HepG2 (cell line): ENCODE data around the gene CYLD. TPM values are rescaled to one million over a fixed set of nuclear protein-coding genes. Genes with fewer than 3 reads are reported as not detected.

Source experiments
- ATAC-seq: fragments of 200-7000 bp; cut with Tn5 transposase; 3 replicates; pipeline ENCODE4 v1.9.1; 2020; ENCODE audit warnings: mild to moderate bottlenecking, moderate library complexity
- BruUV-seq: library from RNA; stranded (reverse); fragments of 400-500 nt; replicated peaks from 2 replicates; lab custom pipeline; 2021; lab: Mats Ljungman, UMichigan
- CTCF ChIA-PET: fragments of 300-600 bp; formaldehyde crosslinking; extraction: SDS; loops from one replicate; lab custom pipeline; 2021; ENCODE audit warnings: low total read pairs, inconsistent platforms, low intra/inter-chr PET ratio; lab: Yijun Ruan, JAX
- POLR2A ChIA-PET: fragments of 350-600 bp; sonication (Branson Sonifier 250); formaldehyde crosslinking; loops from one replicate; lab custom pipeline; 2020; ENCODE audit warnings: antibody characterized with exemption, inconsistent platforms; lab: Yijun Ruan, JAX
- DNase-seq: peaks from one replicate; pipeline ENCODE4 v3.0.0-alpha.2; 2015; ENCODE audit warnings: low spot score
- FAIRE-seq: peaks from 3 replicates; lab custom pipeline; 2011; peaks lifted over from hg19 to GRCh38; lab: Jason Lieb, UNC
- H2AFZ ChIP-seq: one replicate; pipeline ENCODE4 v1.6.1; 2011; ENCODE audit warnings: low read length, inconsistent platforms
- H3K27ac ChIP-seq: fragments of 300-600 bp; 3 replicates; pipeline ENCODE4 v1.8.0; 2011; ENCODE audit warnings: mixed run types, mild to moderate bottlenecking, mixed read lengths, low read length, inconsistent platforms; ENCODE audit not compliant: insufficient read depth; ENCODE audit errors: extremely low read length
- H3K27me3 ChIP-seq, 2 experiments: fragments of 200-600 bp in 1 of 2; 2 replicates in 1 of 2; 3 replicates in 1 of 2; pipeline versions ENCODE4 v1.6.0 to v1.8.0; 2011; ENCODE audit warnings: low read length in 2 of 2, mild to moderate bottlenecking in 2 of 2, moderate library complexity in 2 of 2, inconsistent platforms in 1 of 2; ENCODE audit not compliant: insufficient read depth in 2 of 2, control insufficient read depth in 1 of 2
- H3K36me3 ChIP-seq, 2 experiments: fragments of 200-600 bp in 1 of 2; replicated peaks in 1 of 2; 2 replicates in 1 of 2; 3 replicates in 1 of 2; pipeline versions ENCODE4 v1.5.1 to v1.8.0; 2011; ENCODE audit warnings: low read length in 2 of 2, inconsistent platforms in 1 of 2; ENCODE audit not compliant: insufficient read depth in 2 of 2, control insufficient read depth in 1 of 2
- H3K4me1 ChIP-seq: 2 replicates; pipeline ENCODE4 v1.5.1; 2012; ENCODE audit warnings: low read length, inconsistent platforms; ENCODE audit not compliant: insufficient read depth
- H3K4me2 ChIP-seq: 2 replicates; pipeline ENCODE4 v1.6.0; 2011; ENCODE audit warnings: low read depth, low read length, inconsistent platforms
- H3K4me3 ChIP-seq, 3 experiments: fragments of 200-600 bp in 1 of 3; sonication (generic), shearing (Covaris generic) in 1 of 3; replicated peaks in 1 of 3; 2 replicates each; pipeline ENCODE4 v1.5.1; 2011 to 2016; ENCODE audit warnings: low read length in 3 of 3, inconsistent platforms in 2 of 3, low read depth in 2 of 3, mild to moderate bottlenecking in 2 of 3, control low read depth in 1 of 3, mixed read lengths in 1 of 3; ENCODE audit not compliant: insufficient read depth in 1 of 3
- H3K79me2 ChIP-seq: one replicate; pipeline ENCODE4 v1.6.1; 2011; ENCODE audit warnings: low read length, inconsistent platforms; ENCODE audit not compliant: insufficient read depth
- H3K9ac ChIP-seq: 2 replicates; pipeline ENCODE4 v1.6.0; 2011; ENCODE audit warnings: mild to moderate bottlenecking, low read depth, low read length, inconsistent platforms; ENCODE audit not compliant: insufficient read depth
- H3K9me3 ChIP-seq: 2 replicates; pipeline ENCODE4 v1.5.1; 2012; ENCODE audit warnings: mild to moderate bottlenecking, low read length
- H4K20me1 ChIP-seq: 2 replicates; pipeline ENCODE4 v1.6.0; 2011; ENCODE audit warnings: inconsistent platforms, mild to moderate bottlenecking, low read length, moderate library complexity; ENCODE audit not compliant: insufficient read depth
- FOXP1 ChIP-seq, 2 experiments: fragments of 450-650 bp in 1 of 2; IDR thresholded peaks; 2 replicates each; pipeline ENCODE4 v1.6.1; 2017 to 2018; ENCODE audit warnings: antibody characterized with exemption in 1 of 2
- FOXP4 ChIP-seq: sonication (generic); formaldehyde crosslinking; IDR thresholded peaks from 2 replicates; pipeline ENCODE4 v1.4.0; 2020; ENCODE audit warnings: missing genetic modification reagents
- GATAD2A ChIP-seq: IDR thresholded peaks from 2 replicates; pipeline ENCODE4 v1.6.1; 2016
- HDAC1 ChIP-seq: sonication (generic); formaldehyde crosslinking; IDR thresholded peaks from 2 replicates; pipeline ENCODE4 v1.5.1; 2020; ENCODE audit warnings: mild to moderate bottlenecking, missing genetic modification reagents
- PAXIP1 ChIP-seq: sonication (generic); formaldehyde crosslinking; conservative IDR thresholded peaks from 2 replicates; pipeline ENCODE4 v1.4.0; 2020; ENCODE audit warnings: mild to moderate bottlenecking, missing genetic modification reagents, moderate library complexity
- SALL1 ChIP-seq: sonication (generic); formaldehyde crosslinking; IDR thresholded peaks from 2 replicates; pipeline ENCODE4 v1.8.0; 2022; ENCODE audit warnings: mild to moderate bottlenecking, missing genetic modification reagents
- ZBTB37 ChIP-seq: sonication (generic); formaldehyde crosslinking; IDR thresholded peaks from 2 replicates; pipeline ENCODE4 v1.4.0; 2020; ENCODE audit warnings: mild to moderate bottlenecking, missing genetic modification reagents
- ZNF292 ChIP-seq: sonication (generic); formaldehyde crosslinking; IDR thresholded peaks from 2 replicates; pipeline ENCODE4 v1.8.1; 2022; ENCODE audit warnings: mild to moderate bottlenecking, low read depth, missing genetic modification reagents, borderline replicate concordance
- WGBS: methylation state at CpG from one replicate; pipeline ENCODE4 v1.1.6; 2017; ENCODE audit warnings: low lambda C conversion rate; 5-methylcytosine and 5-hydroxymethylcytosine counted together
- in situ Hi-C: cut with HindIII; loops from 2 replicates; pipeline ENCODE4 v1.10.0; 2017; ENCODE audit warnings: low pct_unique_long_range_greater_than_20kb; ENCODE audit not compliant: extremely low pct_ligation_motif_present
- intact Hi-C: fragments of 100-400 bp; cut with micrococcal nuclease; formaldehyde crosslinking; loops from one replicate; pipeline ENCODE4 v1.10.0; 2022; ENCODE audit not compliant: unreplicated experiment
- polyA plus RNA-seq, 8 experiments: library from polyadenylated mRNA; depleted of rRNA in 3 of 8; stranded (reverse) in 7 of 8; unstranded in 1 of 8; fragments of >200 nt; fragmentation: Illumina TruSeq in 4 of 8; extraction: Trizol in 4 of 8; gene quantifications; 2 replicates each; pipeline versions ENCODE4 v1.2.1 to v1.2.3, GENCODE V29; 2011 to 2016; ENCODE audit warnings: low read depth in 4 of 8, missing spikeins in 1 of 8, mixed read lengths in 1 of 8; ENCODE audit not compliant: insufficient read depth in 1 of 8
- total RNA-seq, 5 experiments: library from RNA; depleted of rRNA; stranded (reverse); fragments of >200 nt; fragmentation: Illumina TruSeq; extraction: Trizol; gene quantifications; 2 replicates each; pipeline ENCODE4 v1.2.3, GENCODE V29; 2016; ENCODE audit warnings: low read depth in 1 of 5

CYLD gene
- total and polyA plus RNA-seq, 2 of the 13 experiments (the other 11 are each of a cell fraction or from before 2014, with no cell fraction given), result 6.1 to 11.4 TPM

DNA sequence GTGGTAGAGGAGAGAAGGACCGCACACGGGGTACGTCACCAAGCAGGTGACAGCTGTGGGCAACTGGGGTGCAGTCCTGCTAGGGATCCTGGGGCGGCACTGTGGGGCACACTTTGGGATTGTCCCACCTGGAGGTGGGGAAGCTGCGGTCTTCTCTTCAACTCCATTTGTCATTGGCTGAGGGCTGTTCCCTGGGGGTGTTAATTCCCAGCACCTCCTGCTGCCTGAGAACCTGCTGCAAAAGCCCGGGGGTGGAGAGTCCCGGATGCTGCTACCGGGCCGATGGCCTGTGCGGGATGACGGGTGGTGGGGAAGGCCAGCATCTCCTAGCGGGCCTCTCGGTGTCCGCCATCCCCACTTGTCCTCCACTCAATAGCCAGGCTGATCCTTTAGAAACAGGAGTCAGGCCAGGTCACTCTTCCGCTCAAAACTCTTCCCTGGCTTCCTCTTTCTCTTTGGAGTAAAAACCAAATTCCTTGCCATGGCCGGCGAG lies 100.2 kb downstream of the CYLD start:
- DNase-seq (no peak), FAIRE-seq (no peak)
- no peaks in the 10 kb centered on the region for H4K20me1 ChIP-seq
- peaks cover 0 to 6% of the 10 kb centered on the region in 2 experiments; a peak in 1 of 5 replicates for H3K27me3 ChIP-seq
- WGBS, result 86% methylated on average over 11 of the region's 17 CpGs
- no peaks in the 10 kb centered on the region for H3K79me2 ChIP-seq
- H3K4me2 ChIP-seq, result no peak overlapping the region
- no peaks in the 10 kb centered on the region for H3K36me3 ChIP-seq
- H3K9me3 ChIP-seq, result no peaks in the 10 kb centered on the region
- in situ Hi-C loops (no loop called here), intact Hi-C loops (loop anchor here (5.0 kb wide), 1 partner anchor 40 kb away; no protein-coding TSS in a partner anchor)
- no peak overlapping the region for H3K27ac ChIP-seq
- CTCF ChIA-PET, result no interaction called here
- peaks cover 9% of the 10 kb centered on the region; the same call in 1 of the 2 replicates for H3K4me1 ChIP-seq
- POLR2A ChIA-PET, result no interaction called here
- H2AFZ ChIP-seq, result no peak overlapping the region
- no peak for TF ChIP-seq HDAC1 (CRISPR knock-in tag)
- TF ChIP-seq, all 625 proteins: peak for 0
- peak; percentile 12; the same call in 1 of the 3 replicates for ATAC-seq
- Histone ChIP-seq H3K4me3 (no peak overlapping the region), H3K9ac (no peak overlapping the region)
- BruUV-seq, result no TSS peak

GRCh38 chr16:50842589-50842988 lies 100.7 kb downstream of the CYLD start:
- no TSS peak for BruUV-seq
- no peaks in the 10 kb centered on the region for H3K79me2 ChIP-seq
- FAIRE-seq (no peak), ATAC-seq (peak; percentile 80), DNase-seq (no peak)
- peaks cover 0 to 6% of the 10 kb centered on the region in 2 experiments; a peak in 1 of 5 replicates for H3K27me3 ChIP-seq
- ChIA-PET CTCF (no interaction called here), POLR2A (no interaction called here)
- no peak overlapping the region; the same call in 1 of the 2 replicates for H3K9ac ChIP-seq
- no peaks in the 10 kb centered on the region for H3K36me3 ChIP-seq
- H3K27ac ChIP-seq, result no peak overlapping the region
- H4K20me1 ChIP-seq, result no peaks in the 10 kb centered on the region
- H3K4me2 ChIP-seq, result 0 out of 2 replicates have a peak overlapping the region, but pooled peaks have one; percentile 2
- in situ Hi-C loops, result no loop called here
- H3K4me3 ChIP-seq, result no peak overlapping the region
- H3K4me1 ChIP-seq, result peaks cover 9% of the 10 kb centered on the region; the same call in 1 of the 2 replicates
- no peaks in the 10 kb centered on the region for H3K9me3 ChIP-seq
- 21% methylated on average over 4 of the region's 4 CpGs for WGBS
- intact Hi-C loops, result loop anchor here (5.0 kb wide), 1 partner anchor 40 kb away; no protein-coding TSS in a partner anchor
- H2AFZ ChIP-seq, result no peak overlapping the region
- TF ChIP-seq GATAD2A, result 0 out of 2 replicates have a peak, but pooled peaks have one; percentile 33
- peak; percentile 51 for TF ChIP-seq SALL1
- no peak for TF ChIP-seq ZBTB37 (CRISPR knock-in tag)
- peak; percentile 40; the same call in 1 of the 2 replicates for TF ChIP-seq FOXP4
- peak; percentile 62 for TF ChIP-seq PAXIP1 (CRISPR knock-in tag)
- no peak for TF ChIP-seq FOXP1 (IDR thresholded peaks at IDR 0.05)
- peak; percentile 84 for TF ChIP-seq FOXP1 (CRISPR knock-in tag; IDR thresholded peaks at IDR 0.05)
- peak; percentile 62; the same call in 1 of the 2 replicates for TF ChIP-seq ZNF292 (CRISPR knock-in tag)
